ENCODE data around the gene SULF2.

SULF2 gene

DNA sequence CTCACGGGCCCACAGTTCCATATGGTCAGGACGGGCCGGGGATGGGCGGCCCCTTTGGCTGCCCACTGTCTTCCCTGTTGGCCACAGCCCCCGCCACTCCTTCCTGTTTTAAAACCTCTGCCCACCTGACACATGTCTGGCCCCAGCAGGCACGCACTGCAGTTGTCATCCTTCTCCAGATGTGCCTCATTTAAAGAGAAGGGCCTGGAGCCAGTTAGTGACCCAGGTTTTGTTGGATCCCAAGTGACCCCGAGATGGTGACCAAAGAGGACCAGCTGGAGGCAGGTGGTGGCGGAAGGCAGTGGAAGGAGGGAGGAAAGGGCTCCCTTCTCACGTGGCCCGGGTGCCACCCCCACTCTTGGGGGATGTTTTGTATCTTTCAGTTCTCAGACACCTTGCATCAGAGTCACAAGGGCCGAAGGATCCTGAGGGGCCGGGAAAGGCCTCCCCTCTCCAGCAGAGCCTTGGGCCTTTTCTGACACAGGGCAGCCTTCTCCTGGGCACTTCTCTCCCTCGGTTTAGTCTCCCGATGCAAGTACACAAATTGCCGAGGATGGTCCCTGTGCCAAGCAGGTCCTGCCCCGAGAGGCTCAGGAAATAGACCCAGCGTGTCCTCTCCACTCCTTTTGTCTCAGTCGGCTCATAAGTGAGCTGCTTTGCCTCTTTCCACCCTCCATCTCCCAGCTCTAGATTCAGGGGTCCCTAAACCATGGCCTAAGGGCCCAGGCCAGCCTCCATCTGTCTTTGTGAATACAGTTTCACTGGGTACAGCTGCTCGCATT, 117.6 kb downstream of the SULF2 start:
- DNase-seq = no peak

DNA sequence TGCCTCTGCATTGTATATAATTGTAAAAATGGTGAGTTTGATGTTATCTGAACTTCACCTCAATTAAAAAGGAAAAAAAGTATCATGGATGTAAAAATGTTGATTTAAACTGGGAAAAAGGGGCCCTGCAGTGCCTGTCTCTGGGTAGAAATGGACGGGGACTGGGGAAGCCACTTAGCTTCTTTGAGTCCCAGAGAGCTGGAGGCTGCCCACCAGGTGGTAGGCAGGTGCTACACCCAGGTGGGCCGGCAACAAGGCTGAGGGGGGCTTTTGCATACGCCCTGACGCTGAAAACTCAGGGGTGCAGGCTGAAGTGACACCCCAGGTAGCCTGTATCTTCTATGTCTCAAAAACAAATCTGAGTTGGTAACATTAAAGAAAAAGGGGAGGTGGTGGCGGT, 118.2 kb downstream of the SULF2 start:
- no peak for DNase-seq

DNA sequence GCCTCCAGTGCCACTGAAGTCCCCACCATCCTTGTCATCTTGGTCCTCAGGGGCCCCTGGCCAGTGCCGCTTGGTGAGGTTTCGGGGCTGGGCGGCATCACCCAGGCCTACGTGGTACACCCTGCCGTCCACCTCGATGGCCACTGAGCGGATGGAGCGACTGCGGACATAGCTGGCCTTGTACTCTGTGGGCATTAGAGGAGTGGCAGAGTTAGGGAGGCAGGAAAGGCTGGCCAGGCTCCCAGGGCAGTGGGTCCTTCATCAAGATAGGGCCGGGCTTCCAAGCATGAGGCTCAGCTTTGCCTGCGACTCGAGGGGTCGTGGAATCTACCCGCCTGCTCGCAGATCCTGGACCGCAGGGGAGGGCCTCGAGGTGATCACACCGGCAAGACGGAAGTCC, 119.0 kb downstream of the SULF2 start:
- no peak for DNase-seq

DNA sequence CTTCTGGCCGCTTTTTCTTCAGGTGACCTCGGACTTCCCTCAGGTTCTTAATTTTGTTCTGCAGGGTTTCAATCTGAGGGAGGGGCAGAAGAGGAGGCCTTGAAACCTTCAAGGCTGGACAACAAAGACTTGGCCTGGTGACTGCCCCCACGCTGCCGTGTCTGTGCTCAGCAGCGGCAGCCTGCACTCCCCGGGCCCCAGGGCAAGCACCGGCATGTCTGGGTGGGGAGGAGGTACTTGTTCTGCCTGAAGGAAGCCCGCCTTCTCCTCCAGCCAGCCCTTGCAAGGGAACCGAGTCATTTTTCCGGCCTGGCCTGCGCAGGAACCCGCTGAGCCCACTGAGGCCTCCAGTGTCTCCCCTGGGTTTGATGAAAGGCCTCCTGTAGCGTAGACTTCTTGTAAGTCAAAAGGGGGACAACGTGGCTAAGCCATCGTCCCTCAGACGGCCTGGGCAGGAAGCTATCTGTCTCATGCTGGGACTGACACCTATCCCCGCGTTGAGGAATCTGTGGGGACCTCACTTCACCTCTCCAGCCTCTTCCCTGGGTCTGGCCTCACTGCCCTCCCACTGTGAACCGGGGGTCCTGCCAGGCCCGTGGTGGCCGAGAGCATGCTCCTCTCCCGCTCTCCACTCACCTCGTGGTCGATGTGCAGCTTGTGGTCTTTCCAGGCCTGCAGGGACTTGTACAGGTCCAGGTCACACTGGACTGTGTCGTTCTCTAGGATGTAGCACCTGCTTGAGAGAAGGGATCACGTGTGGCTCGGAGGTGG, 119.9 kb downstream of the SULF2 start:
- DNase-seq = no peak

DNA sequence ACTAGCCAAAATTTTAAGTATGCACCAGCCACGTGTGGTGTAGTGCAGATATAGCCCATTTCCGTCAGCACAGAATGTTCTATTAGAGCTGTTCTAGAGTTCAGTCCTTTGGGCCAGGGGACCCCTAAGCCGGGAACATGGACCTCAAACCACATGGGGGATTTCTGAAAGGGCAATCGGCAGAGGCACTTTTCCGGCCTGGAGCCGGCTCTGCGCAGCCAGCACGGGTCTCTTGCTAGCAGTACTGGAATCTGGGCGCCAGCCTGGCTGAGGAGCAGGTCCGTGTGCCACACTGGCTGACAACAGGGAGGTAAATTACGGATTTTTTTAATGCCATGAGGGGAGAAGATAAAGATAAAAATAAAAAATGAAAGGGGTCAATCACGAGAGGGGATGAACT, 120.5 kb downstream of the SULF2 start:
- DNase-seq = no peak

DNA sequence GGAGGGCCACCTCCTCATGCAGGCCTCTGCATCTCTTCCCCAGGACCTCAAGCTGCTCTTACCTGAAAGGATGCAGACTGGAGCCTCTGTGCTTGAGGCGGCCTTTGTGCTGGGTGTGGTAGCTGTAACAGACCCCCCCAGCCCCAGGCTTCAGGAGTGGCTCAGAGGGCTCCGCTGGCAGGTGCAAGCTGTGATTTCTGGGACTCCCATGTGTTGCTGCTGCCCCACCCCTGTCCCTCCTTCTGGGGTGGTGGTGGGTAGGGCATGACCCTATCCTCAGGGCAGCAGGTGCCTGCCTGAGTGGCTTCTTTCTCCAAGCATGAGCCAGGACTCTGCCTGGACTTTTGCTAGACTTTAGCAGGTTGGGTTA, 121.2 kb downstream of the SULF2 start:
- DNase-seq = no peak

DNA sequence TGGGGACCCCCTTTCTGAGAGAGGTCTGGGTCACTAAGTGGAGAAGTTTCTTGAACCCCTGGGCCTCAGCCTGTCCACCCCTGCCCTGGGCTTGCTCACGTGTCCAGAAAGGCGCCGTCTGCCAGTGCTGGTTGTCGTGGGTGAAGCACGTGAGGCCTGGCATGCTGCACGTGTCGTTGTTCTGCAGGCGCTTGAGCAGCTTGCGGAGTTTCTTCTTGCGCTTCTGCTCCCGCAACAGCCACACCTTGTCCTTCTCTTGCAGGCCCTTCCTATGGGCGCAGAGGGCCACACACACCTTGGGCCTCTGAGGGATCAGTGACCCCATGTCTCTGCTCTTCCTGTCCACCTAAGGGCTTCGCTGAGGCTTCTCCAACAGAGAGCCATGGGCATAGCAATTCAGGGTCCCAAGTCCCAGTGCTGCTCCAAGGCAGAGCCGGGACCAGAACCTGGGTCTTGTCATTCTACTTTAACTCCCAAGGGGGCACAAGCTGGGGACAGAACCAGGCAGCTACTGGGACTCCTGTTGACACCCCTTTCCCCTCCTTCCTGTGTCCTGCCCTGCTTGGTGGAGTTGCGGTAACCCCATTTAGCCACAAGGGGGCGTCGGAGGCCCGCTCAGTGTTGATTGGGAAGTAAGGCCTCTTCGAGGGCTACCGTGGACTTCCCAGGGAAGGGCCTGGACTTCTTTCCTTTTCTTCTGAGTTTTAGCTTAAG, 121.8 kb downstream of the SULF2 start:
- DNase-seq = peak; percentile 57

DNA sequence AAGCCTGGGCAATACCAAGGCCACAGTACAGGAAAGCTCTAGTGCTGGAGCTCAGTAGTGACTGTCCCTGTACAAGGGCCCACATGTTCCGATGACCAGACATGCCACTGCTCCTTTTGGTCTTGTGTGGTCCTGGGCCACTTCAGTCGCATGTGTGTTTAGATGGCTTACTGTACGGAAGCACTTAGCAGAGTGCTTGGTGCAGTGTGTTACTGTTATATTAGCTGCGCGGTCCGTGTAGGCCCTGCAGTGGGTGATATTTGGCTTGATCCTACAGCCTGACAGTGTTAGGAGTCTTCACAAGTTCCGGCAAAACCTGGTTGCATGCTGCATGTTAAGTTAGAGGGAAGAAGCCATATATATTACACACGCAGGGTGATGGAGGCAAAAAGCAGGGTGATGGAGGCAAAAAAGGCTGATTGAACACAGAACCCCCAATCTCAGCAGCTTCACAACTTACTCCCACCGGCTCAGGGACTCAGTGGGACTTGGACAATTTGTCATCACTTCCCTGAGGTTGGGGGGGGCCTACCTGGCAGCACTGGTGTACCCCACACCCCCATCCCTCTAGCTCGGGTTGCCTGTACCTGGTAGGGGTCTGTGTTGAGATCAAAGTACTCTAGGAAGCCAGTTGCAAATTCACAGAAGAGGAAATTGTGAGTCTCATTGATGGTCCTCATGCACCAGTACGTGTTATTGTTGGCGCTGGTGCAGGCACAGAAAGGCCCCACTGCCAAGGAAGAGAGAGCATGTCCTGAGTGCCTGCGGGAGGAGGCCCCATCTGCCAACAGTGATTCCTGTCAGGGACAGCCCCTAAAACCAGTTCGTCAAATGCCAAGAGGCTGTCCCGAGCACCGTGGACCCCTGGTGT, 122.6 kb downstream of the SULF2 start:
- DNase-seq = no peak

DNA sequence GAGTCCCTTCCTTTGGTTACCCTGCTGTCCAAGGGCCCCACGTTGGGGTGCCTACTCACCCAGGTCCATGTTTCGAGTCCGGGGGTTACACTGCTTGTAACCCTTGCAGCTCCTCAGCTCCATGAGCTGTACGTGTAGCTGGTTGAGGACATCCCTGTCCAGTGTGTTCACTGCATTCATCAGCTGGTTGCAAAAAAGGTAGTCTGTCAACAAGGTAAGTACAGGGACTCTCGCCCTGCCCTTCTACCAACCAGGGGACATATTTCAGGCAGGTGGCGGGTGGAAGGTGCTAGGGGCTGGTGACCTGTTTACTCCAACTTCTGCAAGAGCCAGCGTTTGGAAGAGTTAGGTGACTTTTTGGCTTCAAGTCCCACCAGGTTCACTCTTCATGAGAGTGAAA, 123.6 kb downstream of the SULF2 start:
- no peak for DNase-seq

DNA sequence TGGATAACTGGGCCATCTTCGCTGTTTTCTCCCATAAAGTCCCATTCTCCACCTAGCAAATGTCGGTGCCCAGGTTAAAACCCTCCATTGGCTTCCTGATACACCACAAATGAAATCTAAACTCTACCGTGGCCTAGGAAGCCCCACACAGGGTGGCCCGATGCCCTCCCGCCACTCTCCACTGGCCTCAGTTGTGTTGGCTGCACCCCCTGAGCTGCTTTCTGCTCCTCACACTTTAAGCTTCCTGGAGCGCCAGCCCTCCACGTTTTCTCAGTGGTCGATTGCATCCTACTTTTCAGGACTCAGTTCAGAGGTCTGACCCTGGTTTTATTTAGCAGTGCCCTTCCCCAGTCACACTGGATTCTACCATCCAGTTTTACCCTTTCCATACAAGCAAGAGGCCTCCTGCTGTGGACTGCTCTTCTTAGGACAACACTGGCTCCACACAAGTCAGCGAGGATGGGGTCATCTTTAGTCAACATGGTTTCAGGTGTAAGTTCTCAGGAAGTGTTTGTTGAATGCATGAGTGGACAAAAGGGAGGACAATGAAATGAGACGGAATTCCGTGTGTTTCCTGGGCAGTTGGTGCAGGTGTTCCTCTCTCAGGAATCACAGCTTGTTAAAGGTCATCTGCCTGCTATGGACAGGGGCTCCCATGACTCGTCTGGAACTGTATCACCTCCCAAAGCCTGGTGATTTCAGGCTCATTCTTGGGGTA, 124.1 kb downstream of the SULF2 start:
- no peak for DNase-seq

DNA sequence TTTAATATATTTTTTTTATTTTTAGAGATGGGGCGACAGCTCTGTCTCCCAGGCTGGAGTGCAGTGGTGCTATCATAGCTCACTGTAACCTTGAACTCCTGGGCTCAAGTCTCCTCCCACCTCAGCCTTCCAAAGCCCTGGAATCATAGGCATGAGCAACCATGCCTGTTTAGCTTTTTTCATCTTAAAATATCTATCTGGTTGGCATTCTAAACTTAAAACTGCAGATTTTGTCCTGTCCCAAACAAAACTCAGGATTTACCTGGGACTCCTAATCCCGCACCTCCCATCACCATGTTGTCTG, 124.7 kb downstream of the SULF2 start:
- DNase-seq = no peak

DNA sequence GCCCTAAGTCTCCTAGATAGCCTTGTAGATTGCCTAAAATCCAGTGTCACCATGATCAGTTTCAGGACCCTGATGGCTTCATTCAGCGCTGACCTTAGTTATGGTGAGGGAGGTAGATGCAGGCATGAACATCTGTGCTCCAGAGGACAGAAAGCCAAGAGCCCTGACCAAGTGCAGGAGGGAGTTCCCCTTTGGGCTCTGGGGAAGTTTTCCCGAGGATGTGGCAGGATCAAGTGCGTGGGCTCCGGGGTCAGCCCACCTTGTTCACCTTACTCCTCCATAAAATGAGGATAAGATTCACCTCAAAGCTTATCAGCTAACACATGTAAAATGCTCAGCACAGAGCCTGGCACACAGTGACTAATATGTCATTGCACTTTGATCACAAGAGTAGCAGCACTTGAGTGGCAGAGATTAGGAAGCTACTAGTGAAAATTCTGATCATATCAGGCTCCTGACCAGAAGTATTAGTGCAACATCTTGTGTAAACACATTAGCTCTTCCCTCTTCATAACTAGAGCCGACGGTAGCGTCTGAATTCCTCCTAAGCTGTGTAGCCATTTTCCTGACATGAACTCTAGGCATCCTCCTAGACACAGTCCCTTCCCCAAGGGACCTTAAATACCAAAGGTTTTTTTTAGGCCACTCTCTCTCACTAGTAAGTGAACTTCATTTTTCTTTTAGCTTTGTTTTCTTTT, 125.2 kb downstream of the SULF2 start:
- no peak for DNase-seq

DNA sequence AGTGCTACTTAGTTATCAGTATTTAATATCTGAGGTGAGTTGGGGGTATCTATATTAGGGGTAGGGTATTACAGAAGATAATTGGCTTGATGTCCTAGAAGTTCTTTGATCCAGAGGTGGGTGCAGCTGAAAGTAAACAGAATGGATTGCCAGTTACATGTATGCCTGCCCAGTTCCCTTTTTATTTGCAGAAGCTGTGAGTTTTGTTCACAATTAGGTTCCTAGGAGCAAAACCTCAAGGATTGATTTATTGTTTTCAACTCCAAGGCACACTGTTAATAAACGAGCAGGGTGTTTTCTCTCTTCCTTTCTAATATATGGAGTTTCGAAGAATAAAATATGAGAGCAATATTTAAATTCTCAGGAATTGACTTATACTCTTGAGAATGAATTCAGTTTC, 129.0 kb downstream of the SULF2 start:
- no peak for DNase-seq

DNA sequence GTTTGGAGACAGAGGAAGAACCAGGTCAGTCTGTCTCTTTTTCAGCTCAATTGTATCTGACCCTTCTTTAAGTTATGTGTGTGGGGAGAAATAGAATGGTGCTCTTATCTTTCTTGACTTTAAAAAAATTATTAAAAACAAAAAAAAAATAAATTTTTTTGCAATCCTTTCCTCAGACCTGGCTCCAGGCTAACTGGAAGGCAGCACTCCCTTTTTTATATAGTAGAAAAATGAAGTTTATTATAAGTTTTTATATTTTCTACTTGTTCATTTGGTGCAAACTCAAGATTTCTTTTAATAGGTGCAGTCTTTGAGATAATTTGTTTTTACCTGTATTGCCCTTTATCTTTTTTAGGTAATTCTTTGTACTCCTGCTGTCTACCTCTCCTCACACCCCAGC, 129.6 kb downstream of the SULF2 start:
- DNase-seq = no peak

DNA sequence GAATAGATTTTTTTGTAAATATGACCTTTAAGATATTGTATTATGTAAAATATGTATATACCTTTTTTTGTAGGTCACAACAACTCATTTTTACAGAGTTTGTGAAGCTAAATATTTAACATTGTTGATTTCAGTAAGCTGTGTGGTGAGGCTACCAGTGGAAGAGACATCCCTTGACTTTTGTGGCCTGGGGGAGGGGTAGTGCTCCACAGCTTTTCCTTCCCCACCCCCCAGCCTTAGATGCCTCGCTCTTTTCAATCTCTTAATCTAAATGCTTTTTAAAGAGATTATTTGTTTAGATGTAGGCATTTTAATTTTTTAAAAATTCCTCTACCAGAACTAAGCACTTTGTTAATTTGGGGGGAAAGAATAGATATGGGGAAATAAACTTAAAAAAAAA, 130.9 kb downstream of the SULF2 start:
- DNase-seq = no peak

DNA sequence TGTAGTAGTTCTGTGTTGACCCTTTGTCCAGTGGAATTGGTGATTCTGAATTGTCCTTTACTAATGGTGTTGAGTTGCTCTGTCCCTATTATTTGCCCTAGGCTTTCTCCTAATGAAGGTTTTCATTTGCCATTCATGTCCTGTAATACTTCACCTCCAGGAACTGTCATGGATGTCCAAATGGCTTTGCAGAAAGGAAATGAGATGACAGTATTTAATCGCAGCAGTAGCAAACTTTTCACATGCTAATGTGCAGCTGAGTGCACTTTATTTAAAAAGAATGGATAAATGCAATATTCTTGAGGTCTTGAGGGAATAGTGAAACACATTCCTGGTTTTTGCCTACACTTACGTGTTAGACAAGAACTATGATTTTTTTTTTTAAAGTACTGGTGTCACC, 131.4 kb downstream of the SULF2 start:
- no peak for DNase-seq

DNA sequence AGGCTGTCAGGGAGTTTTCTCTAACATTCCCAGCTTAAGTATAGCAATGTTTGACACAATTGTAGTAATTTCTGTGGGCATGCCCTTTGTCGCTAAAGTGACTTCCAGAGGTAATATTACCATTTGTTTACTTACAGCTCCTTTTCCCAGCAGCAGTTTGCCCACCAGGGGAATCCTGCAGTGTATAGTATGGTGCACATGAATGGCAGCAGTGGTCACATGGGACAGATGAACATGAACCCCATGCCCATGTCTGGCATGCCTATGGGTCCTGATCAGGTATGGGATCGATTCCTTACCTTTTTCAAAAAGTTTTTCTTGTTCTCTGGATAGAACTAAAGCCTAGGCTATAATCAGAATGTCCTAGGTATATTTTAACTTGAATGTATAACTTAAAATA, 132.5 kb downstream of the SULF2 start:
- no peak for DNase-seq

DNA sequence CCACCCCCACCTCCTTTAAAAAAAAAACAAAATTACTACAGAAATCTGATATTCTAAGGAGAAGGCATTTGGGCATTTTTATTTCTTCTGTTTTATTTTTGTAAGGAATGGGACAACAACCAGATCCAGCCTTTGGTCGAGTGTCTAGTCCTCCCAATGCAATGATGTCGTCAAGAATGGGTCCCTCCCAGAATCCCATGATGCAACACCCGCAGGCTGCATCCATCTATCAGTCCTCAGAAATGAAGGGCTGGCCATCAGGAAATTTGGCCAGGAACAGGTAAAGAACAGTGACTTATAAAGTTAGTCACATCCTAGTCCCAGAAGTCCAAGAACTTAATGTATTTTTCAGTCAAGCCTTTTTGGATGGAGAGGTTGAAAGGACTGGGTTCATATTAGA, 133.0 kb downstream of the SULF2 start:
- no peak for DNase-seq

DNA sequence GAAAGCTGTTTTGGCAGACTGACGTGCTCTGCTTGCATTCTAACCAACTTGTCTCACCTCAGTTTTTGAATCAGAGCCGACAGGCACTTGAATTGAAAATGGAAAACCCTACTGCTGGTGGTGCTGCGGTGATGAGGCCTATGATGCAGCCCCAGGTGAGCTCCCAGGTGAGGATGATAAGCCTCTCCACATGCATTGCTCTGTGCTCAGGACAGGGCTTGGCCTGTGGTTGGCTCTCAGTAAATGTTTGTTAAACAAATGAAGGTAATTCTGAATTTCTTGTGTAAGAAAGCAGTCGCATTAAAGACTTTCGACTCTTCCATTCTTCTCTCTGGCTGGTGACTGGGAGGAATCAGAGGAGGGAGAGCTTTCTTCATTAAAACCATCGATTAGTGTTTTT, 136.3 kb downstream of the SULF2 start:
- DNase-seq = no peak

DNA sequence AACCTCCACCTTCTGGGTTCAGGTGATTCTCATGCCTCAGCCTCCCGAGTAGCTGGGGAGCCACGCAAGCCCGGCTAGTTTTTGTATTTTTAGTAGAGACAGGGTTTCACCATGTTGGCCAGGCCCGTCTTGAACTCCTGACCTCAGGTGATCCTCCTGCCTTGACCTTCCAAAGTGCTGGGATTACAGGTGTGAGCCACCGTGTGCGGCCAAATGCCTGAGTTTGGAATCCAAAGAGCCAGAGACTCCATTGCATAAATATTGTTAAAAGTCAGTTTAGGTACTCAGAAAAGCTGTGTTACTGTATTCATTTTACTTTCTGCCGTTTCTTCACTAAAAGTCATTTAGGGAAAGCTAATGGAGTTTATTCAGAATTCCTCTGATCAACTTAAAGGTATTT, 137.3 kb downstream of the SULF2 start:
- no peak for DNase-seq

DNA sequence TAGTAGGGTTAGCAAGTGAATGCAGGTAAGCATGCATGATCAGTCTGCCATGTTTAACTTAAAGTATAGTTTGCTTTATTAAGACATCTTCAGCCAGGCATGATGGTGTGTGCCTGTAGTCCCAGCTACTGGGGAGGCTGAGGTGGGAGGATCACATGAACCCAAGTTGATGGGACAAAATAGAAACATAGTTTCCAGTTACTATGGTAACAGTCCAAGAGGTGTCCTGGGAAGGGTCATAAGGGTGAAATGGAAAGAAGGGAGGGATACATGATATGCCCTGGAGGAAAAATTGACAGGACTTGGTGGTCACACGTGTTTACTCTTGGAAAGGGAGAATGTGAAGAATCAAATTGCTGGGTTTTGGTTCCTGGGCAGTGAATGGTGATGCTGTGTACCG, 139.6 kb downstream of the SULF2 start:
- no peak for DNase-seq

DNA sequence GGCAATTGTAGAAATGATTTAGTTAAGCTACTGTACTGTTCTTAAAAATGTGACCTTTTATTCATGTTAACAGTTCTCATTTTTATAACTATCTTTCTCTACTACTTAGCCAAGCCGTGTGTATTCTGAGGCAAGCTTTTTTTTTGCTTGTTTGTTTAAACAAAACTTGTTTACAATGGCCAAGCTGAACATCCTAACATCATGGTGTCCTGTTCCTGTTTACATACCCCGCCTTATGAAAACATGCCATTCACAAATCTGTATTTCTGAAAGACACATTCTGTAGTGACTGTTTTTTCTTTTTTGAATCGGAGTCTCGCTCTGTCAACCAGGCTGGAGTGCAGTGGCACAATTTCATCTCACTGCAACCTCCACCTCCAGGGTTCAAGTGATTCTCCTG, 142.7 kb downstream of the SULF2 start:
- DNase-seq = no peak
